ENCODE measurements around the gene SLC22A17. TPM values are rescaled to one million over a fixed set of nuclear protein-coding genes. Genes with fewer than 3 reads are reported as not detected.
A peak's percentile ranks its signal among the peaks of the same experiment; 100 is the strongest.

Gene SLC22A17
- total RNA-seq, 1 donor from 2014 or later = 154 TPM

DNA sequence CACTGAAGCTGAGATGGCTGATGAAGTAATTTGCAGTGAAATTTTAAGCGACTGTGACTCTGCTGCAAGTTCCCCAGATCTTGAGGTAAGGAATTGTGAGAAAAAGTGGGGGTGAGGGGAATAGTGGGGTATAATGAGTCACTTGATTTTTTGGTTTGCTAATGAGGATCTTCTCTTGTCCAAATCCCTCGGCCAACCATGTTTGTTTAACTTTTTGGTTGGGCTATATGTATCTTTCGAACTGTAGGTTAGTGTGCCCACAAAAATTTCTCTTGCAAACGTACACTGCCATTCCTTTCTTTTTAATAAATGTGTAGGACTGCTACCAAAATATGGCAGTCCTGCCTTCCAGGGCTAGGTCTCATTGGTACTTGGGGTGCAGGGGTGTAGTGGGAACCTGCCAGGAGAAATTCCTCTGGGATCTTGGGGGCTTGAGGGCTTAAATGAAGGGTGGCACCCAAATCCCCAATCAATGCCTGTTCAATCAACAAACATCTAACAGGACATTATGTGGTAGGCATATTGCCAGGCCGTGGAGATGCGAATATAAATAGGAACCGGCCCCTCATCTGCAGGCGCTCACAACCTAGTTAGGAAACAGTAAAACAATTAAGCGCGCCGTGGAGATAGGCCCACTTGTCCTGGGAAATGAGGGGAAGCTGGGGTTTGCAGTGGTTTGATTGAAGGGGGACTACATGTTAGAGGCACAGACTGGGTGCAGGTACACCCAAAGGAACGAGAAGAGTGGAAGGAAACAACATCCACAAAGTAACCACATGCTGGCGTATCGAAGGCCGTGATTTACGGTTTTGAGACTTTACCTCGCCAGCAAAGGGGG, 32.7 kb downstream of the SLC22A17 start:
- no peak for FAIRE-seq
- DNase-seq (ENCODE audit: low spot score in 2 of 2) = no peak

DNA sequence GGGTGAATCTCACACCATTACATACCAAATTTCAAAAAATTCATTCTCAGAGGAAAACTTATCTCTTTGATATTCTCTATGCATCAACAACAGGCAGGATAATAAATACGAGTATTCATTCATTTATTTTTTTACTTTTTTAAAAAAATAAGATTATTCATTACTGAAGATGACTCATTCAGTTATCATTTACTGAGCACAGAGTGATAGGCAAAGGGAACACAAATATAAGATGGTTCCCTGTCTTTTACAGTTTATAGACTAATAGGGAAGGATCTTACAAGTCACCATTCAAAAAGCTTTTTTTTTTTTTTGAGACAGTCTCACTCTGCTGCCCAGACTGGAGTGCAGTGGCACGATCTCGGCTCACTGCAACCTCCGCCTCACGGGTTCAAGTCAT, 36.4 kb downstream of the SLC22A17 start:
- no peak for FAIRE-seq
- DNase-seq (ENCODE audit: low spot score in 2 of 2) = no peak

DNA sequence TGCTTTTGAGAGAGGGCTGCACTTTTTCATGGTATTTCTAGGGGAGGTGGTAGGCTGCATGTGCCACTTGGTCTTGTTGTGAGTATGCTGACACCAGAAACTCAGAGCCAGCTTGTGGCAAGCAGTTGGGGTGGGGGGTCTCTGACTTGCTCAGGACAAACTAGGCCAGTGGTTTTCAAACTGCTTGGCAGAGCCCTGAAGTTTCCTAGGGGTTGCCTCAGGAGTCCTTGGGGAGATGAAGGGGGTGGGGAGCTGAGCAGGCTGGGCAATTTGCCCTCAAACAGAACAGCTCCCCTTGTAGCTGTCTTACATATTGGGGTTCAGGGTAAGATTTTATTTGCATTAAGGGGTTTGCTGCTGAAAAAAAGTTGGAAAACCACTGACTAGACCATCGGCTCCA, 42.1 kb downstream of the SLC22A17 start:
- no peak for FAIRE-seq

GRCh38 chr14:23308721-23309445, 43.8 kb downstream of the SLC22A17 start:
- DNase-seq (ENCODE audit: low spot score in 2 of 2) (no peak), FAIRE-seq (no peak)

More for the DNA sequence above, 42.1 kb downstream of the SLC22A17 start:
- DNase-seq (ENCODE audit: low spot score in 2 of 2) = no peak

GRCh38 chr14:23307687-23308644, 44.7 kb downstream of the SLC22A17 start:
- FAIRE-seq (no peak), DNase-seq (ENCODE audit: low spot score in 2 of 2) (no peak)

DNA sequence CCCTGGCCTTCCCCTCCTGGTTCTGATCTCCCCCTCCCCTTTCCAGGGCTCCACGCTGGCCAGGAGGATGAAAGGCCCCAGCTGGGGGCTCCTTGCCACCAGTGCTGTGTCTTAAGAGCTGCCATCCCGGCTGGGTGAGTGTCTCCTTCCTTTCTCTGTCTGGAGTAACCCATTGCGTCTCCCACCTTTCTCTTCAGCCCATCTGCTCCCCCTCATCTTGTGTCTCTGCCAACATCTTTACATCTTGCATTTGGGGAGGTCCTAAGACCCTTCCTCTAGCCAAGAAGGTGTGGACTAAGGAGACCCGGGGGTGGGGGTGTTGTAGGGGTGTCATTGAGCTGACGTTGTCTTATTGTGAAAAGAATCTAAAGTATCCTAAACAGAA, 45.5 kb downstream of the SLC22A17 start:
- no peak for DNase-seq (ENCODE audit: low spot score in 2 of 2)
- no peak for FAIRE-seq

- DNase-seq (ENCODE audit: low spot score in 2 of 2) (peak; percentile 72 to 73), FAIRE-seq (no peak)
These were observed 46.1 kb downstream of the SLC22A17 start, which contains the start of gene BCL2L2 for GRCh38 chr14:23306412-23307145. BCL2L2 (plus strand) TSS chr14:23306833; CDS start chr14:23307768, 935 bp downstream.

- DNase-seq (ENCODE audit: low spot score in 2 of 2) (peak; percentile 37 to 52), FAIRE-seq (no peak)
These were observed 50.1 kb downstream of the SLC22A17 start, which contains the start of gene PPP1R3E for GRCh38 chr14:23302290-23303225. PPP1R3E (minus strand) TSS chr14:23302859; CDS start chr14:23302576, 283 bp downstream.

DNA sequence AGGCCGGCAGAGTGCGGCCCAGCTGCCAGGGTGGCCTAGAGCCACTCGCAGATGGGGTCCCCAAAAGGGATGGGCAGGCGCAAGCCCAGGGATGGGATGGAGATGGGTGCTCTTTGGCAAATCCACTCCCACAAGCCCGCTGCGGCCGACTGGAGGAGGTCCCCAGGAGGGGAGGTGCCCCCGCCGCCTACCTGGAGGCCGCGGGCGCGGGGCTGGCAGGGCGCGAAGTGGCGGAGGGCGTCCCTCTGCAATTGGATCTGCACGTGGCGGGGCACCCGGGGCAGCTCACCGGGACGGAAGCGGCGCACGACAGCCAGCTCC, 50.8 kb downstream of the SLC22A17 start:
- DNase-seq (ENCODE audit: low spot score in 2 of 2) (no peak), FAIRE-seq (no peak)

- no peak for FAIRE-seq
- DNase-seq (ENCODE audit: low spot score in 2 of 2) = peak; percentile 97 to 99
These were observed 51.3 kb downstream of the SLC22A17 start for GRCh38 chr14:23301288-23301968.

DNA sequence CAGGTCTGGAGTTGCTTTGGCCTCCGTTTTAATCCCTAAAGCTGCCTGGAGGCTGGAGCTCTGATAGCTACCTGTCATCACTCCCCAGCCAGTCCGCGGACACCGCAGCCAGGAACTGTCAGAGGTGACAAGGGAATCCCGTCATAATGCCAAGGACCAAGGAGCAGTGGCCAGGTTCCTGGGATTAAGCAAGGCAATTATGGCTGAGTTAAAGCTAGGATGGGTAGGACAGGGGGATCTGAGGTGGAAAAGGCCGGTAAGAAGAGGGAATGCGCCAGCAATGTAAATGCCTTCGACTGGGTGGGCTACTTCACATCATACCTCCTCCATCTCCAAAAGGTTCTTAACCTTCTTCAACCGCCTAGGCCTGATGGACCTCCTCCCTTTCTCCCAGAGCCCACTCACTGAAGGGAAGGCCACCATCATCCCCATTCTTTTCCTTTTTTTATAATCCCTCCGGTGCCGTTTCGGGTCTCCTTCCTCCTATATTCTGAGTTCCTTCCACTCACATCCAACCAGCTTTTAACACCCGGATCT, 51.9 kb downstream of the SLC22A17 start:
- DNase-seq (ENCODE audit: low spot score in 2 of 2) (peak in 1 of 2 donors; percentile 23), FAIRE-seq (no peak)

DNA sequence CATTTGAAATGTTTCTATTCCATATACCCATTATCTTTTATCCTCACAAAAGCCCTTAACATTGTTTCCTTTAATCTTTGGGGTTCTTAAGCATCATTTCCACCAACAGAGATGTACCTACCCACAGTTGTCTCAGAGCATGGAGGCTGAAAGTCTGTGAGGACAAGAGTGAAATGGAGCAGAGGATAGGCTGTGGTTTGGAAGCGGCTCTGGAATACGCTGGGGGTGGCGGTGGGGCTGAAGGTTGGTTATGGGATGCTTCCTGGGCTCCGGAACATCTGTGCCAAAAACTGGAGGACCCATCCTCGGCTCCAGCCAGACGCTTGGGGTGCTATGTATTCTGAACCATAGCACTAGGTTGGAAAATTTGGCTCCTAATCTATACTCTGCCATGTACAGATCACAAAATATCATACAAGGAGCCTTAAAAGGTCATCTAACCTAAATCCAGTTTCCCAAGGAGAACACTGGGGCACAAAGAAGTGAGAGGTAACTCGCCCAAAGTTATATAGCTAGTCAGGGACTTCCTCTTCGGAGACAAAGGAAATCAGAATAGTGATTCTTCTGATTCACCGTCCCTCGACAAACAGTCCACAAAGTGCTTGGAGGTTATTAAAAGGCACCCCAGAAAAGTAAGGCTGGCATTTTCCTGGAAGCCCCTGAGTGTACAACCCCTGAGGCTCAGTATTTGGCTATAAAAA, 52.6 kb downstream of the SLC22A17 start:
- DNase-seq (ENCODE audit: low spot score in 2 of 2) (no peak), FAIRE-seq (no peak)

DNA sequence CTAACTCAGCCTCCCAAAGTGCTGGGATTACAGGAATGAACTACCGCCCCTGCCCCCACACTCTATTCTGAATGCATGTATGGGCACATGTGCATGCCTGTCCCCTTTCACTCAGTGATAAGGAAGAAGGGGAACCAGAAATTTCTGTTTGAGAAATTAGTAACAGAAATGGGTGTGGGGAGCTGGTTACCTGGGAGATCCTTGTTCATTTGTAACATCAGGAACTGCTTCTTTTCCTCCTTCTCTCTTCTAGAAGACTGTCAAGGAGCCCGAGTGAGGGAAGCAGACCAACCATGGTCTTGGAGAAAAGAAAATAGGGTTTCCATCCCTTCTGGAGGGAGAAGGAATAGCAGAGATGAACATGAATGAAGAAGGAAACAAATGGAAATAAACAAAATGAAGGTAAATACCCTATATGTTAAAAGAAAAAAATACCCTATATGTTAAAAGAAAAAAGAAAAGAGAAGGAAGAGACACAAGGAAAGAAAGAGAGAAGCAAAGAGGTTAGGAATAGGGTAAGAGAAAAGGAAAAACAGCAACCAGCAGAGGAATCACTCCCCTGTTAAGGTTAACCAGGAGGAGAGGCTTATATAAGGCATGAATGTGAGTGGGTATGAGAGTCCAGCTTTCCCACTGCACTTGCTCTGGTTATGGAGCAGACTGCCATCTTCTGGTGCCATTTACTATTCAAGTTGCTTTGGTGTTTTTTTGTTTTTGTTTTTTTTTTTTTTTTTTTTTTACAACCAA, 53.3 kb downstream of the SLC22A17 start:
- peak; percentile 30 to 53 for DNase-seq (ENCODE audit: low spot score in 2 of 2)
- no peak for FAIRE-seq

DNA sequence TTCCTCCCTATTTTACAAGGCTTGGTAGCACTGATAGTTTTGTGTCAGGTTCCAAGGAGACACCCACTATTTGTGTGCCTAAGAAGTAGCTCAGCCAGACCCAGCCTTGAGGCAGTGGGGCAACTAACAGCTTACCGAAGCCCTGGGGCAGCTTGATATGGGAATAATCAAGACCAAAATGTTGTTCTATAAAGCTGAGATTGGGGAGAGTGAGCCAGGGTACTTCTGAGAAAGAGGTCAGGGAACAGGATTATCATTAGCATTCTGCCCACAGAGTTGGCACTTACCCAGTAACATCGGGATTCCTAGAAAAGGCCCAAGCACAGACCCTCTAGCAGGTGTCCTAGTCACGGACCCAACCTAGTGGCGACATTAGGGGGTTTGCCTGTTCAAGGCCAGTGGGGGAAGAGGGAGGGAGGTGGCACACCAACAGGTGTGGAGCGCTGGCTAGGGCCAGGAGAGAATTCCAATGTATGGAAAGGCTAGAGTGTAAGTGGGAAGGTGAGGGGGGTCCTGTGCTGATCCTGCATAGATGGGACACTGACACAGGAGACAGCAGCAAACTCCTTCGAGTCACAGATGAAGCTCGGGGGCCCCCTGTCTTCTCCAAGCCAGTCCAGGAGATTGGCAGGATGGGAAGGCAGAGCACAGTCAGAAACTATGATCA, 54.9 kb downstream of the SLC22A17 start:
- FAIRE-seq = no peak
- DNase-seq (ENCODE audit: low spot score in 2 of 2) = no peak

DNA sequence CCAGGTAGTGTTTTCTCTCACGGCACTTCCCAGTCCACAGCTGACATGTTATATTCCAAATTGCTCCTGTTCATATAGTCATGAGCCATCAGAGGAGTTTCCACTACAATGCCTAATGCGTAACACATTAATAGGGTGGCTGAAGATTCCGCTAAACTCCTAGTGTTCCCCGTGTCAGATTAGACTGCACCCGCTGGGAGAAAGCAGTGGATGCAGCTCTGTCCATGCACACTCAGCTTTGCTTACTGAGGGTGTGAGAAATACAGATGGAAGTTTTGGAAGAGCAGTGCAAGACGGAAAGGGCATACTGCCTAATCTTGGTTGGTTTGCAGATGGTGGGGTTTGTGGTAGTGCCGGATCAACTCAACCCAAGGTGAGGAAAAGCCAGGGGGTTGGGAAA, 55.6 kb downstream of the SLC22A17 start:
- no peak for FAIRE-seq

More for the DNA sequence above, 55.6 kb downstream of the SLC22A17 start:
- no peak for DNase-seq (ENCODE audit: low spot score in 2 of 2)
